GM18517 (cell line): Measurements from ENCODE around the gene TAF1C.
"Not testable (repeated sequence)": the region's sequence is repeated elsewhere in the genome, so short reads cannot be mapped to it uniquely, and the experiment has no call there.

Source experiments
- ATAC-seq: cut with Tn5 transposase; IDR thresholded peaks from one replicate; pipeline ENCODE4 v1.9.1; 2021; ENCODE audit warnings: mild to moderate bottlenecking, moderate library complexity; ENCODE audit not compliant: unreplicated experiment

TAF1C gene

DNA sequence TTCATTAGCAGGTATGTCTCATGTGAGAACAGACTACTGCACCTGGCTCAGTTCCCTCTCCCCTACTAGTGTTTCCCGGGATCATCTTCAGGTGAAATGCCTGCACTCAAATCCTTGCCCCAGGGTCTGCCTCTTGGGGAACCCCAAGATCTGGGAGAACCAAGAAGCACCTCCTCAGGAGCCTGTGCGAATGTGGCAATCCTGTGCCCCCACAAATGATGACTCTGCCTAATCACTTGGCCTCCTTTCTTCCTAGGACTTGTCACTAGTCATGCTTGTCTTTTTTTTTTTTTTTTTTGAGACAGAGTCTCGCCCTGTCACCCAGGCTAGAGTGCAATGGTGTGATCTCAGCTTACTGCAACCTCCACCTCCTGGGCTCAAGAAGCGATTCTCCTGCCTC, 25.8 kb upstream of the TAF1C start:
- ATAC-seq, result no peak

- ATAC-seq, result no peak
These were observed 25.3 kb upstream of the TAF1C start for GRCh38 chr16:84212154-84212553.

DNA sequence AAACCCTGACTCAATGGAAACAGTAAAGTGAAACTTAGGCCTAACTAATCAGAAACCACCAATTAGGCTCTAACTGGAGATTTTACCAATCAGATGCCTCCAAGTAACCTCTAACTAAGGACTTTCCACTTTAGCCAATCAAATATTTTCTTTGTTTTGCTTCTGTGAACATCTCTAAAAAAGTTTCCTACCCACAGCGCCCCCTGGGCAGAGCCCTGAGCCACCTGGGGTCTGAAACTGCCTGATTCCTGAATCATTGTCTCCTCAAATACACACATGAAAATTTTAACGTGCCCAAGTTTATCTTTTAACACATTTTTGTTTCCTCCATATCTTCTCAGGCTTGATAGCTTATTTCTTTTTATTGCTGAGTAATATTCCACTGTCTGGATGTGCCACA, 23.1 kb upstream of the TAF1C start:
- ATAC-seq, result no peak

DNA sequence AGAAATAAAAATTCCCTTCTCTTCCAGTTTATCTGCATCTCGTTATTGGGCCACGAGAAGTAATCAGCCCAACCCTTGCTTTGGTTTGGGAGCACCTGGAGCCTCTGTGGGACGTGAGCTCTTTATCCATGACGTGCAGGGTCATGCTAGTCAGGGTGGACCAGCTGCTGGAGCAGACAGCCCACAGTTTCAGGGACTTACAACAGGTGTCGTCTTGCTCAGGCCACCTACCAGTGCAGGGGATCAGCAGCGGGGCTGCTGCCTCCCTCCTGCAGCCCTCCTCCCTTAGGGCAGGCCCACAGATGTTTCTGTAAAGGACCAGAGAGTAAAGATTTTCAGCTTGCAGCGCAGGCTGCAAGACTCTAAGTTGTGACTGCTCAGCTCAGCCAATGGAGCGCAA, 21.0 kb upstream of the TAF1C start:
- no peak for ATAC-seq

DNA sequence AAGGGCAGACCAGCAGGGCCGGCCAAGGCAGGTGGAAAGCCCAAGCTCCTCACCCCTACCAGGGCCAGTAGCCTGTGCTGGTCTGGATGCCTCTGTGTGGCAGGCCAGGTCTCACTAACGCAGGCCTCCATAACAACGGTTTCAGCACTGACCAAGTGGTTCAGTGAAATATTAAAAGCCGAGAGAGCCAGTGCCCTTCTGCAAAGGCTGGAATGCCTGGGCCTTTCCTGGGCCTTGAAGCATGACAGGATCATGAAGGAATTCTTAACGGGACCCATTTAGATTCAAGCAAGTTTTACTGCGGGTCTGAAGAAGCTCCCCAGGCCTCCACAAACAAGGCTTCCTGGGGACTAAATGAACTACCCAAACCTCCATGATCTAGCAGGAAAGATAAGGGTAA, 20.4 kb upstream of the TAF1C start:
- ATAC-seq, result no peak

DNA sequence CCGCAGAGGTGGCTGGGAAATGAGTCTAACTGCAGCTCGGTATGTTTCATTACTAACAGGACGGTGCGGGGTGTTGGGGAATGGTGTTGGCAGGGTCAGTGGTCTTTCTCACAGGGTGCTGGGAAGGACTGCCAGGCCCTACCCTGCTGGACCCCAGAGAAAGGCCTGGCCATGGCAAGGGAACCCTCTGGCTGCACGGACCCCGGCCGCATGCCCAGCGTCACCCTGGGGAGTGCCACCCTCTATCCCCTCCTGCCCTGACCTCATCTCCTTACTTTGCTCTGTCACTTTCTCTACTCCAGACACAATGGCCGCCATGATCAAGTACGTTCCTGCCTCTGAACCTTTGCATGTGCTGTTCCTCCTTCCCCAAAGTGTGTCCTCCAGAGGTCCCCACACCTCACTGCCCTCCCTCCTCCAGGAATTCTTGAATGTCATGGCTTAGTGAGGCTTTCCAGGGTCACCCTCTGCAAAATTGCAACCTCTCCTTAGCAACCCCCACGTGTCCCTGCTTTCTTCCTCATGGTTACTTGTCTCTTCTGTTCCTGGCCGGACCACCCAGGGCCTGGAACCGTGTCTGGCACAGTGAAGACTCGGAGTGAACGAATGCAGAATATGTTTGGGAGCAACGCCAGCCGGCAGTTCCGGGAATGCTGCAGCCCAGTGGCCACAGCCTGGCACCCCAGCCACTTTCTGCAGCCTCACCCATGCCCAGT, 19.3 kb upstream of the TAF1C start:
- no peak for ATAC-seq

DNA sequence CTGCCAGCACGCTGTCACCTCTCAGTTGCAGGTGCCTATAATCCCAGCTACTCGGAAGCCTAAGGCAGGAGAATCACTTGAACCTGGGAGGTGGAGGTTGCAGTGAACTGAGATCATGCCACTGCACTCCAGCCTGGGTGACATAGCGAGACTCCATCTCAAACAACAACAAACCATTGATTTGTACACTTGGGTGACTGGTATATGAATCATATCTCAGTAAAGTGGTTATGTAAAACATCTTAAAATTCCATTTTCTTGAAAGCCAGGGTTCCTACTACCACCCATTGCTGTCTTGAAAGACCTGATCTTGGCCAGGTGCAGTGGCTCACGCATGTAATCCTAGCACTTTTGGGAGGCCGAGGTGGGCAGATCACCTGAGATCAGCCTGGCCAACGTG, 18.3 kb upstream of the TAF1C start:
- not testable (repeated sequence) for ATAC-seq

GRCh38 chr16:84204551-84204950, 17.7 kb upstream of the TAF1C start:
- not testable (repeated sequence) for ATAC-seq

DNA sequence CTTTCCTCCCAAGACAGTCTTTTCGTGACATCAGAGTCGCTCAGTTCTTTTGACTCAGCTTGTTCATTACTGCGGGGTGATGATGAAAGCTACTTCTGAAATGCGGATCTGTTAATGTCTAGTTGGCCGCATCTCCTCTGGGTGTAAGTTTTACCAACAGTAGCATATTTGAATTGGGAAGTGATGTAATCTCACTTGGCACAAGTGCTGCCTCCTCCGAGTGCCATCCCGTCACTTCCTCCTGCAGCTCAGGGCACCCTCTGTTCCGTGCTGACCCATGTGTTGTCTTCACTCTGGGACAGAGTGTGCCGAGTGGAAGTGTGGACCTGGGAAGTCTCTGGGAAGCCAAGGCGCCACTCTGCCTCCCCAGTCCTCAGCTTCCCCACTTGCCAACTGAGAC, 13.0 kb upstream of the TAF1C start:
- ATAC-seq, result no peak

DNA sequence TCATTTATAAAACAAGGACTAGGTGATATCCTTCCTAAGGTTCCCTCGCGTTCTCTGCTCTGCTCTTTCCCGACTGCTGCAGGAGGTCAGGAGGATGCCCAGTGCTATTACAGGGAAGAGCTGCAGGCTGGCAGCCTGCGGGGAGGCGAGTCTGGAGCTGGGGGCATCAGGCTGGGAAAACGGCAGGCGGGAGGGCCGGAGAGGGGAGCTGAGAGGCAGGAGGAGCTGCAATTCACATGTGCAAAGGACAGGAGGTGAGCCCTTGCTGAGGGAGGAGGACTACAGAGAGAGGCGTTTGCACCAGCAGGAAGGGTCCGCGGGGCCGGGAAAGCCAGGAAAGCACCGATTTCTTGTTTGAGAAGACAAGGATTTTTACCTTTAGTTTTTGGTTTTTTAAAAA, 12.2 kb upstream of the TAF1C start:
- ATAC-seq, result no peak

- no peak for ATAC-seq
These were observed 11.5 kb upstream of the TAF1C start for GRCh38 chr16:84198401-84198800.

- ATAC-seq, result no peak
These were observed 10.7 kb upstream of the TAF1C start for GRCh38 chr16:84197466-84198128.

DNA sequence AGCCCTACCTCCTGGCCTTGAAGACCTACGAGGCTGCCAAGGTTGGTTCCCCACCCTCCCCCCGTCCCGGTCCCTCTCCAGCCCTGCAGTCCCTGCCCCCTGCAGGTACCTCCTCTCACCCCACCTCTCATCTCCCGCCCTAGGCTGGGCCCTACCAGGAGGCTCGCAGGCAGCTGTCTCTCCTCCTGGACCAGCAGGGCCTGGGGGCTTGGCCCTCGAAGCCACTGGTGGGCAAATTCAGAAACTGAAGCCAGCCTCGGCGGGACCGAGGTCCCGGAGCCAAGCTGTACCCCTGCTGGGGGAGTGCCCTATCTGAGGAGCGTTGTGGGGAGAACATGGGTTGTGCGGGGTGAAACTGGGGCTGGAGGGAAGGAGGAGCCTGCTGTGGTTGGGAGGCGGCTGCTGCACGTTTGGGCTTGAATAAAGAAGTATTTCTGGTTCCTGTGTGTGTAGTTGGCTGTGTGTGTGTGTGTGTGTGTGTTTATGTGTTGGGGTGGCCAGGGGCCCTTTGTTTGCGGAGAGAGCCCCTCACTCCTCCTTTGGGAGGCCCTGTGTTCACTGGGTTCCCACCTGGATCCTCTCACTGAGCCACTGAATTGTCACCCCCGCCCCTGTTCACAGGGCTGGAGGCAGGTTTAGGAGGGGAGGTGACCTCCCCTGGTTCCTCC, 10.0 kb upstream of the TAF1C start:
- ATAC-seq, result no peak

DNA sequence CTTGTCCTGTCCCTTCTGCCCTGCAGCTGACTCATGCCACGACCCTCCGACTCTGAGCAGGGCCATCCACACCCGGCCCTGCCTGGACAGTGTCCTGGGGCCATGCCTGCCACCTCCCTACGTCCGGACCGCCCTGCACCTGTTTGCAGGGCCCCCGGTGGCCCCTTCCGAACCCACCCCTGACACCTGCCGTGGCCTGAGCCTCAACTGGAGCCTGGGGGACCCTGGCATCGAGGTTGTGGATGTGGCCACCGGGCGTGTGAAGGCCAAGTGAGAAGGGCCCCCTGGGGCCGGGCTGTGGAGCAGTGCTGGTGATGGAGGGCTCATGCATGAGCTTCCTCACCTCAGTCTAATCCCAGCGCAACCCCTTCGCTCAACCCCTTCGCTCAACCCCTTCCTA, 9.2 kb upstream of the TAF1C start:
- no peak for ATAC-seq

- no peak for ATAC-seq
These were observed 8.6 kb upstream of the TAF1C start for GRCh38 chr16:84195201-84196093.

DNA sequence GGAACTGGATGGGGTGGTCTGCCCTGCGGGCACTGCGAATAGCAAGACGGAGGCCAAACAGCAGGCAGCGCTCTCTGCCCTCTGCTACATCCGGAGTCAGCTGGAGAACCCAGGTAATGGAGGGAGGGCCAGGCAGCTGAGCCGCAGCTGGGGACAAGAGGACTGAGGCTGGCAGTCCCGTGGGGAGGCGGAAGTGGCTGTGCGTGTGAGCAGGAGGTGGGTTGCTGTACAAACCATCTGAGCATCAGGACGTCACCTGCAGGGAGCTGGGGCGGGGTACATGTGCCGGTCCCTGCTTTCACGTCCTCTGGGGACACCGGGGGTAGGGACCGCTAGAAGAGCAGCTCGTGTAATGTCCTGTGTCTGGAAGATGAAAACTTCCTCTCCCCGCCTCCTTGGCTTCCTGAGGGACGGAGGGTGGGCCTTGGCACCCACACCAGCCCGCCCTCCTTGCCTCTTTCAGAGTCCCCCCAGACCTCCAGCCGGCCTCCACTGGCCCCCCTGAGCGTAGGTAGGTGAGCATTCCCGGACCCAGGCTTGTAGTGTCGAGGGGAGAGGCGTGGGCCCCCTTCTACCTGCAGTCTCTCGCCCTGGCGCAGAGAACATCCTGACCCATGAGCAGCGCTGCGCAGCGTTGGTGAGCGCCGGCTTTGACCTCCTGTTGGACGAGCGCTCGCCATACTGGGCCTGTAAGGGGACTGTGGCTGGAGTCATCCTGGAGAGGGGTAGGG, 7.8 kb upstream of the TAF1C start:
- no peak for ATAC-seq

DNA sequence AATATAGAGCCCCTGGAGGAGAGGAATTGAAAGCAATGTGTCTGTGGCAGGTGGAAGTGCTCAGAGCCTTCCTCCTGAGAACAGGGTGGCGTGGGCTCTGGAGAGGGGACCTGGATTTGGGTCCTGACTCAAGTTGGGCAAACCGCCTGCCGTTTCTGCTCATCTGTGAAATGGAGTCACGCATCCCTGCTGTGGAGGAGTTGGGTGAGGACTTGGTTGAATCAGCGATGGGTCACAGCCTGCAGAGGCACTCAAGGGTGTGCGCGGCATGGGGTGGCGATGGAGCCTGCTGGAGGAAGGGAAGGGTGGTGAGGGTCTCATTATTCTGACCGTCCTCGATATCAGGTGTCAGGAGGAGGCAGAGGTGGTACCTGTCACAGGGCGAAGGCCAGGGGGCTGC, 7.2 kb upstream of the TAF1C start:
- no peak for ATAC-seq

DNA sequence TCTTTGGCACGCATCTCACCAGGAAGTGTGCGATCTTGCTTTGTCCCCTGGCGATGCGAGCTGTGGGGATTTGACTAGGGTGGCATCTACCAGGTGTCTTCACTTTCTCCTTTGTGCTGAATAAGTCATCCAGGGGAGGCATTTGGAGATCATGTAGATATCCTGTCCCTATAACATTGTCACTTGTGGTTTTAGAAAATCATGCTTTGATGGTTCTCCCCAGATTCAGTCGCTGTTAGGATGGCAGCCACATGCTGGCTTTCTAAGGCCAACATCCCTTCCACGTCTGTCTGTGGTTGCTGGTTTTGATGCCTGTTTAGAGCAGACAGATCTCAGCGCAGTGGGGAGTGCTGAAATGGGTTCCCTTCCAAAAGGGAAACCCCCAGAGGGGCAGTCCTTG, 6.6 kb upstream of the TAF1C start:
- ATAC-seq, result no peak

- no peak for ATAC-seq
These were observed 4.6 kb upstream of the TAF1C start for GRCh38 chr16:84191466-84191865.

DNA sequence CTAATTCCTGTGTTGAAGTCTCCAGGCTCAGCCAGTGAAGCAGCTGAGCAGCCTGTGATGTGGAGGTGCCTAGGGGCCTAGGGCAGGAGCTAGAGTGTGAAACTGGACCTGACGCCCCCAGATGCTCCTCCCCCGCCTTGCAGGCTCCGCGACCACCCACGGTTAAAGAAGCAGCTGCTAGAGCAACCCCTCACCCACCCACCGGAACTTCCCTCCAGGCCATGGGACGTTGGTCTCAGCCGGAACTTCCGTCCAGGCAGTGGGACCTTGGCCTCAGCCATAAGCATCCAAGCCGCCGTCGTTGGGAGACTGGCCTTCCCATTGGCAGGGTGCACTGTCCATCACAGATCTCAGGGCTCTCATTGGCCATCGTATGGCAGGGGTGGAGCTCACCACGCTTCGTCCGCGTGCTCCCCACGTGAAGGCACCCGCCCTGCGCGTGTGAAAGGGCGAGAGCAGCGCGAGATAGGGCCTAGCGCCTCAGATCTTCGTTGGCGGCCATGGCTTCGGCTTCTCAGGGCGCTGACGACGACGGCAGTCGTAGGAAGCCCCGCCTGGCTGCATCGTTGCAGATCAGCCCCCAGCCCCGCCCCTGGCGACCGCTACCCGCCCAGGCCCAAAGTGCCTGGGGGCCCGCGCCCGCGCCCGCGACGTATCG, 4.0 kb upstream of the TAF1C start, which contains the start of gene ADAD2:
Gene ADAD2, plus strand, starts transcription at position 427 of the 658 bp plus-strand sequence. Its CDS starts 74 bp downstream, at position 501.
- no peak for ATAC-seq
